Neuron (in vitro differentiated cells): ENCODE measurements around the gene ZFYVE28.

Experiments used
- H2AFZ ChIP-seq: one replicate; pipeline ENCODE4 v1.6.1; 2013; ENCODE audit warnings: low read depth, mild to moderate bottlenecking, inconsistent platforms, low read length, moderate library complexity
- H3K27me3 ChIP-seq: one replicate; pipeline ENCODE4 v1.6.1; 2013; ENCODE audit warnings: low read length; ENCODE audit not compliant: insufficient read depth
- H3K36me3 ChIP-seq: one replicate; pipeline ENCODE4 v1.6.1; 2013; ENCODE audit warnings: low read length; ENCODE audit not compliant: insufficient read depth
- H3K4me1 ChIP-seq: one replicate; pipeline ENCODE4 v1.6.1; 2013; ENCODE audit warnings: low read length; ENCODE audit not compliant: insufficient read depth
- H3K4me3 ChIP-seq: 2 replicates; pipeline ENCODE4 v1.5.1; 2013; ENCODE audit warnings: mild to moderate bottlenecking, low read length, moderate library complexity
- H3K9me3 ChIP-seq: one replicate; pipeline ENCODE4 v1.6.1; 2013; ENCODE audit warnings: low read length

ZFYVE28 gene

DNA sequence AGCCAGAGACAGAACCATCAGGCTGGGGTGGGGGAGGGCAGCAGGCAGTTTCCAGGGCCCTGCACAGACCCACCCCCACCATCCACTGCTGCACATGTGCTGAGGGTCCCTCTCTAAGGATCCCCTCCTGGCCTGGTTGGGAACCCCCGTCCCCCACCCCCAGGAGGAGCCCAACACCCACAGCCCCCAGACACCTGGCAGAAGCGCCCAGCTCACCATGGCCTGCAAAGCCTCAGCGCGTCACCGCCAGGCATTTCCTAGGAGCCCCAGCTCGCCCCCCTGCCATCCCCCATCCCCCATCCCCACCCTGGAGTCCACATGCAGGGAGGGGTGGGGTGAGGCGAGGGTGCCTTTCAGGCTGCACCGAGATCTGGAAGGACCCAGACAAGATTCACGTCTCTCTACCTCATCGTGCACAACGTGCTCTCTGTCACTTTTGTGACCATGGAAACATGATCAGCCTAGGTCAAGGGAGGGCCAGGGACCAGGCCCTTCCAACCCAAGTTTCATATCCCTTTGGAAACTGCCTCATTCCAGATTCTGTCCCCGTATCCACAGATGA is 165.8 kb downstream of the ZFYVE28 start:
- Histone ChIP-seq H3K27me3 (no peaks in the 10 kb centered on the region), H3K36me3 (peaks cover 67% of the 10 kb centered on the region), H3K9me3 (no peaks in the 10 kb centered on the region), H3K4me3 (no peak overlapping the region), H3K4me1 (no peaks in the 10 kb centered on the region), H2AFZ (no peak overlapping the region)

DNA sequence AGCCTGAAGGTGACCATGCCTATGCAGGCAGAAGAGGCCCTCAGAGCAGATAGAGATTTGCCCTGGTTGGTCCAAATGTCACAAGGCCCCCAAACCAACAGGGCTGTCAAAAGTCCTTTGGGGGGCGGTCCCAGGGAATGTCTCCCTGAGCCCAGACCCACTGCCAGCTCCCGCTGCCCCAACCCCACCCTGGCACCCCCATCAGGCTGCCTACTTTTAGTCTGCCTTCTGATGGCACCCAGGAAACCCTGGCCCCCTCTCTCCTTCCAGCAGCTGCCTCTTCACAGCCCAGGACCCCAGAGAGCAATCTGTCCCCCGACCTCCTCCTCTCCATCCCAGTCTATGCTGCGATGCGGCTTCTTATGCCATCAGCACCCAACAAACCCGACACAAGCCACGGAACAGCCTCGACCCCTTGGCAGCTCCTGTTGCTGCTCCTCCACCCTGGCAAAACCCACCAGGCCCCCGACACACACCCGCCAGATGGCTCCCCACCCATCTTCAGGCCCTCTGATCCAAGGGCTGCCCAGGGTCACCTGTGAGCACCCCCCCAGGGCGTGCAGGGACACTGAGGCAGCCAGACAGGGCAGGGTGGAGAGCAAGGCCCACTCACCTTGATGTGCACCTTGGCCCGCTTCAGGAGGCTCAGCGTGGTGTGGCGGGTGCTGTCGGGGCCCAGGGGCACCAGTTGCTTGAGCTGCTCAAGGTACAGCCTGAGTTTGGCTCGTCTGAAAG is 166.5 kb downstream of the ZFYVE28 start:
- peaks cover 65% of the 10 kb centered on the region for H3K36me3 ChIP-seq
- no peaks in the 10 kb centered on the region for H3K27me3 ChIP-seq
- H2AFZ ChIP-seq = no peak overlapping the region
- no peaks in the 10 kb centered on the region for H3K4me1 ChIP-seq
- H3K4me3 ChIP-seq = no peak overlapping the region
- H3K9me3 ChIP-seq = no peaks in the 10 kb centered on the region

DNA sequence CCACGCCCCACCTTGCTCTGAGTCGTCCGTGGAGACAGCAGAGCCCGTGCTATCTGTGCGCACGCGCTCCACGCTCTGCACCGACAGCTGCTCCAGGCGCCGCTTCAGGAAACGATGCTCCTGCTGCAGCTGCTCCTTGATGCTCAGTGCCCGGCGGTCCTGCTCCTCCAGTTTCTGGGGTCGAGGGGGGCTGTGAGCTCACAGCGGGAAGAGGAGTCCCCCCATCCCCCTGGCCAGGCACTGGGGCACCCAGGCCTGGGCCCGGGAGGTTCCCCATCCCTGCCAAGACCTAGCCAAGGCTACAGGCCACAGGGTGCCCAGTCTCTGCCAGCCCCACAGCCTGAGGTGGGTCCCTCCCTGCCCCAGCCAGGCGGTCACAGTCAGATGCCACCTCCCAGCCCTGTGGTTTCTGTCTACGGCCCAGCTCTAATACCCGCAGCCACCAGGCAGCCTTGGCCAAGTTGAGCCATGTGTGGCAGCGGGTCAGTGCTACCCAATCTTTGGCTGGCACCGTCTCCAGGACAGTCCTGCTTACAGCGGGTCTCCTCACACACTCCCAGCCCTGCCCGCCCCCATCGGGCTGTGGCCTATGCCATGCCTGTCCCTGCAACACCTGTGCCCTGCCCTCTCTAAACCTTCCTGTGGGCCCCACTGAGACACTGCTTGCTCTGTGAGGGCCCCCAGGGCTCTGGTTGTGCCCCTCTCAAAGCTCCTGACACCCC is 167.2 kb downstream of the ZFYVE28 start:
- Histone ChIP-seq H3K36me3 (peaks cover 60% of the 10 kb centered on the region), H3K9me3 (no peaks in the 10 kb centered on the region), H3K4me3 (no peak overlapping the region), H3K4me1 (no peaks in the 10 kb centered on the region), H3K27me3 (no peaks in the 10 kb centered on the region), H2AFZ (no peak overlapping the region)

DNA sequence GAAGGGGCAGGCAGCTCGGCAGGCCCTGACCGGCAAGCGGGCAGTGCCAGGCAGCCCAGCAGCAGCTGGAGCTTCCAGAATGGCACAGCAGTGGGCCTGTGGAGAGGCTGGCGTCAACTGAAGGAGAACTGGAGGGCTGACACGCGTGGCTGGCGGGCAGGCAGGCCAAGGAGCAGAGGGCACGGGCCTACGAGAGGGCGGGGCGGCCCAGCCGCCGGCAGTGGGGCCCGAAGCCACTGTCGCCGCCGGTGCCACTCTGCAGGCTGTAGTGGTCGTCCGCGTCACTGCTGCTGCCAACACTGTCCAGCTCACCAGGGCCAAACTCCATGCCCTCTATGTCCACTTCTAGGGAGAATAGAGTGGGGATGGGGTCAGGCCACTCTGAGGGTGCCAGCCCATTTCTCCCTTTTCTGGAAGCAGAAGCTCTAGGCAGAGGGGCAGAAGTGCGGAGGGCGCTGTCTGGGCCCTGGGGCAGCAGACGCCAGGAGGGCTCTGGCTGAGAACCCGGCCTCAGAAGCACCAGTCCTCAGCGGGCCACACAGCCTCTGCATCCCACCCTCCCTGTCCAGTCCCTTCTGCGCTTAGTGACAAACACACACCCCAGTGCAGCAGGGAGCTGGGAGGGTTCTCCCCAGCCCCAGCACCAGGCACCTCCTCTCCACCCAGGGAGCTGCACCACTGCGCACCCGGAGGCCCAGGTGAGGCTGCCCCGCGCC is 167.9 kb downstream of the ZFYVE28 start:
- Histone ChIP-seq H3K36me3 (peaks cover 55% of the 10 kb centered on the region), H3K9me3 (no peaks in the 10 kb centered on the region), H2AFZ (no peak overlapping the region), H3K4me1 (no peaks in the 10 kb centered on the region), H3K4me3 (no peak overlapping the region), H3K27me3 (no peaks in the 10 kb centered on the region)

DNA sequence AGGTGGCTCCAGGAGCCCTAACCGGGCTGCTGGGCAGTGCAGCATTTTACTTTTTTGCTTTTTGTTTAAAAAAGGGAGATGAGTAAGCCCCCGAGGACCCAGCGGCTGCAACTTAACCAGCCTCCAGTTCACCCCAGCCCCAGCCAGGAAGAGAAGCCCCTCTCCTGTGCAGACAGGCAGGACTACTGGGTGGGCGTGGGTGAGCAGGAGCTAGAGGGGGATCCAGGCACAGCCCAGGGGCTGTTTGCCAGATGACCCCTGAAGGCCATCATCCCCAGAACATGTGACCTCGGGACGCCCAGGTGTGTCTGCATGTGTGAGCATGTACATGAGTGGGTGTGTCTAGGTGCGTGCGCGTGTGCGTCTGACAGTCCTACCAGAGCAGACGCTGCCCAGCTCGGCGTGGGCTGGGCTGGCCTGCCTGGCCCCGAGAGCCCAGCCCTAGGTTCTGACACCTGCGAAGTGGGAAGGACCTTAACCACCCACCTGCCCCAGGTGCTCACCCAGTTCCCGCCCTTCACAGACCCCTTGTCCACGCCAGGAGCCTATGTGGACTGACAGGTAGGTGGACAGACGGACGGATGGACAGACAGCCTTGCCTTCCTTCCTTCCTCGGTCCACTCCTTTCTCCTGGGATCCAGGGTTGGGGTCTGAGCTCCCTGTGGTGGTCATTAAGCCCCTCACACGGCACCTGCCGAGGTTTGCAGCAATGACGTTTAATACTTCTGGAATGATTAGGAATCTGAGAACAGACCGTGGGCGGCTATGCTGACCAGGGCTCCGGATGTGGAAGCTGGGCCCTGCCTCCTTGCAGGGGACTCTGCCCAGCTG is 168.7 kb downstream of the ZFYVE28 start:
- H3K36me3 ChIP-seq = peaks cover 49% of the 10 kb centered on the region
- H3K4me1 ChIP-seq = no peaks in the 10 kb centered on the region
- no peak overlapping the region for H2AFZ ChIP-seq
- no peaks in the 10 kb centered on the region for H3K9me3 ChIP-seq
- H3K4me3 ChIP-seq = no peak overlapping the region
- H3K27me3 ChIP-seq = no peaks in the 10 kb centered on the region

DNA sequence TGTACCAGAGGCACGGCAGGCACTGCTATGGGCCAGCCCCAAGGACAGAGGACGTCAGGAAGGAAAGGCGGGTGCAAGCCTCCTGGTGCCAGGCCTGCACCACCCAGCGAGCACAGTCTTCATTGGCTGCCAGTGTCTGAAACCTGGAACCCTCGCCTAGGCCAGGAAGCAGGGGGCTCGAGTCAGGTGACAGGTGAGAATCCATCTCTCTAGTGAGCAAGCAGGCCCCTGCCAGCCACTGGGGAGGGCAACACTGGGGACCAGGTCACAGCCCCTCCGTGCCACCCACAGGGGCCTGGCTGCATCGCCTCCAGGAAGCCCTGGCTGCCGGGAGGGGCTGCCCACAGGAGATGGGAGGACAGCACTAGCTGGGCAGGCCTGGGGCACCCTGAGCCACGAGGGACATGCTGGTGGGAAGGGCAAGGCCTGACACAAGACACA is 169.6 kb downstream of the ZFYVE28 start:
- no peaks in the 10 kb centered on the region for H3K27me3 ChIP-seq

DNA sequence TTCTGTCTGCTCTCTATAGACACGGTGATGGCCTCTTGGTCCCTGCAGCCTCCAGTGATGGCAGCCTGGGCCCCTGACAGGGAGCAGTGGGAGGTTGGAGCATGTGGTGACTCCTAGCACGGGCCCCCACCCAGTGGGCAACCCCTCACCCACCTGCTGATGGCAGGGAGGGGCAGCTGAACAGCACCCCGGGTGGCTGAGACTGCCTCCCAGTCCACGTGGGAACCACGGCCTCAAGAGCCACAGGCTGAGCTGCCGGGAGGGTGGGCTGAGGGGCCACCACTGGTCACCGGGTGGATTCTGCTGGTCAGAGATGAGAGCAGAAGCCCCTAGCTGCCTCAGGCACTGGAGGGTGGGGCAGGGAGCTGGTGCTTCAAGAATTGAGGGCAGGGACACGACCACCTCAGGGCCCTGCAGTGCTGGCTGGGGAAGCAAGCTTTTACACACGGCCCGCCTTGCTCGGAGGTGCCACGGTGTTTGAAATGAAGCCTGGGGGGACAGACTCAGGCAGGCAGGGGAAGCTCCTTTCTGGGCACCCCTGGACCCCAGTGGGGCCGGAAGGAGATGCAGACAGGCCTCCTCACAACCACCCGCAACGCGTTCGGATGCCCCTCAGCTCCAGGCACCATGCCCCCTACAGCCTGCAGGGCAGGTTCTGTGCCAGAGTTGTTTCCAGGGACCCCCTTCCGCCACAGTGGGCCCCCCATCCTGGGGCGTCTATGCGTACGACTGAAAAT is 170.2 kb downstream of the ZFYVE28 start:
- H2AFZ ChIP-seq = no peak overlapping the region
- H3K4me3 ChIP-seq = no peak overlapping the region
- H3K36me3 ChIP-seq = peaks cover 34% of the 10 kb centered on the region
- H3K4me1 ChIP-seq = no peaks in the 10 kb centered on the region
- H3K9me3 ChIP-seq = no peaks in the 10 kb centered on the region
- no peaks in the 10 kb centered on the region for H3K27me3 ChIP-seq

More for the DNA sequence above, 169.6 kb downstream of the ZFYVE28 start:
- Histone ChIP-seq H3K9me3 (no peaks in the 10 kb centered on the region), H3K4me3 (no peak overlapping the region), H3K36me3 (peaks cover 41% of the 10 kb centered on the region), H3K4me1 (no peaks in the 10 kb centered on the region), H2AFZ (no peak overlapping the region)

DNA sequence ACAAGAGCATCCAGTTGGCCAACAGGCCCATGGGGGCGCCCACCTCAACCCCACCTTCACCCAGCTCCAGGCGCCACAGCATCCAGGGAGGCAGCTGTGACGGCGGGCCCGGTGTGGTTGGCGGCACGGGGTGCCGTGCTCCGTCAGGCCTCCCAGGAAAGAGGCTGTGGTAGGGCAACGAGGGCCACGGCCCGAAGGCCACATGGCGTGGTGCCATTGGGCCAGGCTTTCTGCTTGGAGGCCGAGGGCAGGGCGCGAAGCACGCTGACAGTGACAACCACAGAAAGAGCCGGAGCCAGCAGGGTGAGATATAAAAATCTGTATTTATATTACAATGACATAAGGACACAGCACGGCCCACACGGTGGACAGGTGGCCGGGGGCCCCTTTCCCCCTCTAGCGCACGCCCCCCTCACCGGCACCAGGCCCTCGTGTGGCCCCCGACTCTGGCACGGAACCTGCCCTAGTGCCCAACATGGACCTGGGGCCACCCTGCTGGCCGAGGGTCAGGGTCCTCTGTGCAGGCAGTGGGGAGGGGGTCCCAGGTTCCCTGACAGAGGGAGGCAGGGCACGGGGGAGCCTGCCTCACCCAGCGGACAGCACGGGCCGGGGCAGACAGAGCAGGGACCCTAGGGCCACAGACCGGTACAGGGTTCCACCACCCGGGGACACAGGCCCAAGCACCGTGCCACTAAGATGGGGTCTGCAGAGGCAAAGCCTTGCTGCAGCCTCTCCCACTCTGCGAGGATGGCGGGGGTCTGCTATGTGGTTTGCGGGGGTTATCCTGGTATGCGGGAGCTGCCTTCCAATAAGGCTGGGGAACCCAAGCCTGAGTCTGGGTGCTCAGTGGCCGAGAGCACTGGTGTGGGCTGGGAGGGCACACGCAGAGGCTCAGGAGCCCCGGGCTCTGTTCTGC is 171.1 kb downstream of the ZFYVE28 start:
- Histone ChIP-seq H3K9me3 (no peaks in the 10 kb centered on the region), H3K27me3 (no peaks in the 10 kb centered on the region), H3K4me3 (no peak overlapping the region), H2AFZ (no peak overlapping the region), H3K4me1 (no peaks in the 10 kb centered on the region), H3K36me3 (peaks cover 29% of the 10 kb centered on the region)

DNA sequence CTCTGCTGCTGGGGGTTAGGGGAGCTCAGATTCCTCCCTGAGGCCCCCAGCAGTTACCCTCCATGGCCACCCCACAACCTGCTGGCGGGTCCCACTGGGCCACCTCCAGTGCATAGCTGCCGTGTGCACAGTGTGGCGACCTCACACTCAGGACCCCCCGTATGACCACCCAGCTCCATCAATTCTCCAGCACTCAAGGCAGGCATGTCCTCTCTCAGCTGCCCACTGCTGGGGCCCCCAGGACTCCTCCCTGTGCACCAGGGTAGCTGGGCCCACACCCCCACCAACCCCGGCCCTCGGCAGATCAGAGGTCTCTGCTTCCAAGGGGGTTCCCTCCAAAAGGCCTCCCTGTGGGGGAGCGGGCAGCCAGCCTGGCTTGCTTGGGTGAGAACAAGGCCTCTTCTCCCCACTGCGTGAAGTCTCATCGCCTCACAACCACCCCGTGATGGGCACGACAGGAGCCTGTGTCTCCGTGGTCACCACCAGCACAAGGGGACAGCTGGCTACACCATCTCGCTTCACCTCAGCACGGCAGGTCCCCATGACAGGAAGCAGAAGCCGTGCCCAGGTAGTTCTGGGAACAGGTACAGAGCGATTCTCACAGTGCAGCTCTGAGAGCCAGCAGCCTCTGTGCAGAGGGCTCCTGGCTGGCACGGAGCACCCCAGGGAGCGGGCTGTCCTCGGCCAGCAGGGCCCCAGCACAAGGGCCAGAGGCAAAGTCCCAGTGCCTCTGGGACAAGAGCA is 171.9 kb downstream of the ZFYVE28 start:
- Histone ChIP-seq H2AFZ (no peak overlapping the region), H3K36me3 (peaks cover 23% of the 10 kb centered on the region), H3K27me3 (no peaks in the 10 kb centered on the region), H3K4me3 (no peak overlapping the region), H3K4me1 (no peaks in the 10 kb centered on the region), H3K9me3 (no peaks in the 10 kb centered on the region)

DNA sequence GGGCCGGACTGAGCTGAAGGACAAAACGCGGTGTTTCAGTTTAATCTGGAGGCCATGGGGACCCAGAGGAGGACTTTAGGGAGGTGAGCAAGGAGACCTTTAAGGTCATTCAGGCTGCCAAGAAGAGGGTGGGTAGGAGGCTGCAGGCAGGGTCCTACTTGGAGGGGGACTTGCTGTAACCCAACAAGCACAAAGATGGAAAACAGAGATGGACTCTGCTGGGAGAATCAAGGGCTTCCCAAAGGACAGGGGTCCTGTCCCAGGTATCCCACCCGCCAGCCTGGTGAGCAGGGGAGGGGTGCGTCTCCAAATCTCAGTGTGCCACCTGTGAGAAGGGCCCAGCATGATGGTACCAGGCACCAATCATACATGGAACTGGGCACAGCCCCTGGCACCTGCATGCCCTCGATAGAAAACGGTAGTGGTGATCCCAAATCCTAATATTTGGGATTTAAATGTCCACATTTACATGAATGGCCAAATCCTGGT is 172.6 kb downstream of the ZFYVE28 start:
- Histone ChIP-seq H2AFZ (no peak overlapping the region), H3K27me3 (no peaks in the 10 kb centered on the region), H3K9me3 (no peaks in the 10 kb centered on the region), H3K4me1 (peaks cover under 1% of the 10 kb centered on the region), H3K36me3 (peaks cover 17% of the 10 kb centered on the region), H3K4me3 (no peak overlapping the region)
